LNCAP (cell line): ENCODE data around the gene BRAF.

Source experiments
- CTCF ChIP-seq: fragments of 450-650 bp; IDR thresholded peaks from 2 replicates; pipeline ENCODE4 v1.5.1; 2017; ENCODE audit warnings: mild to moderate bottlenecking

BRAF gene

DNA sequence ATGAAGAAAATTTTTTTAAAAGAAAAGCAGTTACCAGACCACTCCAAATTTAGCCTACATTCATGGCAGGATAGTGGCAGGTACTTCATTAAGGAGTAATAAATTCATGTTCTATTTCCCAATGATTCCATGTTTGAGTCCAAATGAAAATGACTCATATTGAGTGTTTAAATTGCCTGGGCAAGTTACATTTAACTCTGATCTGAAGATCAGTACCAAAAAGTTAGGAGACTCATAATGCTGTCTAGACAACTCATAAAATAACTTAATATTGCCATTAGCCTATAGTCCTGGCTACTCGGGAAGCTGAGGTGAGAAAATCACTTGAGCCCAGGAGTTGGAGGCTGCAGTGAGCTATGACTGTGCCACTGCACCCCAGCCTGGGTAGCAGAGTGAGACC, 13.0 kb downstream of the BRAF start:
- TF ChIP-seq CTCF = no peak

GRCh38 chr7:140909476-140910161, 15.1 kb downstream of the BRAF start:
- no peak for TF ChIP-seq CTCF

DNA sequence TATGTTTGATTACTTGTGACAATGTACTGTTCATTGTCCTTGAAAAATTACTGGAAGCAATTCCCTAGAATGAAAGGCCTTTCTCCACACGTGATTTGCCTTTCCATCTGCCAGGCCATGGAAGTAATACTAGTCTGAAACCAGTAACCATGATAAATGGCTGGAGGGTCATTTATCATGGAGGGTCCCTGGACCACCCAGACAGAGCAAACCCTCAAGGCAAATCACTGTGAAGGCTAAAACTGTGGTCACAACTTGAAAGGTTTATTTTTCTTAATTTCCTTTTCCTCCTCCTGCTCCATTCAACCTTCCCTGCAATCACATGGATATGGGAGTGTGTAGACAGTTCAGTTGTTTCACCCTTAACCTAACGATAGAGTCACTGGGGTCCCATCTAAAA, 16.4 kb downstream of the BRAF start:
- TF ChIP-seq CTCF = no peak

- TF ChIP-seq CTCF = no peak
Observed at GRCh38 chr7:140903741-140904480, 20.8 kb downstream of the BRAF start.

- no peak for TF ChIP-seq CTCF
Observed at GRCh38 chr7:140902303-140902953, 22.3 kb downstream of the BRAF start.

DNA sequence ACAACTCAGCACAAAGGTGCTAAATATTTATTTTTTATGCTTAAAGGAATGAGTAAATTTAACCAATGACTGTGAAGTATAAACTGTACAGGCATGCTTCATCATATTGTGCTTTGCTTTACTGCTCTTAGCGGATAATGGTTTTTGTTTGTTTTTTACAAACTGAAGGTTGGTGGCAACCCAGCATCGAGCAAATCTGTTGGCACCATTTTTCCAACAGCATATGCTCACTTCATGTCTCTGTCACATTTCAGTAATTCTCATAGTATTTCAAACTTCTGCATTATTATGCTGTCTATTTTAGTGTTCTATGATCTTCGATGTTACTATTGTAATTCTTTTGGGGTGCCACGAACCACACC, 22.8 kb downstream of the BRAF start:
- no peak for TF ChIP-seq CTCF

DNA sequence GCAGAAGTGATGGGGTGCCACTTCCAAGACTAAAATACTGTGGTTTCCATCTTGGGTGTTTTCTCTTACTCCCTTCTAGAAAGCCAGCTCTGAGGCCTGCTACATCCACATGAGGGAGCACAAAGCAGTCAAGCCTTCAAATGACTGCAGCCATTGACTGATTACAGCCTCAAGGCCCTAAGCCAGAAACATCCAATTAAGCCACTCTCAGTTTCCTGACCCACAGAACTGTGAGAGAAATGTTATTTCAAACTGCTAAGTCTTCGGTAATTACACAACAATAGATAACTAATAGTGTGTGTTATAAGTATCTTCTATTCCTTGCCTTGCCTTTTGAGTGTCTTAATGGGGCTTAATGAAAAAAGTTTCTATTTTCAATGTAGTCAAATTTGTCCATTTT, 24.8 kb downstream of the BRAF start:
- no peak for TF ChIP-seq CTCF
